Transverse colon (tissue), 4 donors: Measurements from ENCODE around the gene FOXG1. TPM values are rescaled to one million over a fixed set of nuclear protein-coding genes. Genes with fewer than 3 reads are reported as not detected.
A peak's percentile ranks its signal among the peaks of the same experiment; 100 is the strongest.

Experiments used
- DNase-seq: peaks from one replicate; pipeline ENCODE4 v3.0.0-alpha.2; 2019
- H3K27ac ChIP-seq, 4 donors: fragments of 200-600 bp; sonication (generic); 2 replicates each; pipeline ENCODE4 v1.5.1; 2016 to 2018; ENCODE audit warnings: inconsistent platforms in 4 of 4
- H3K27me3 ChIP-seq: fragments of 200-600 bp; sonication (generic); 2 replicates; pipeline ENCODE4 v1.5.1; 2017; ENCODE audit warnings: inconsistent platforms
- H3K36me3 ChIP-seq, 4 donors: fragments of 200-600 bp; sonication (generic); 2 replicates each; pipeline ENCODE4 v1.5.1; 2017 to 2019; ENCODE audit warnings: inconsistent platforms in 4 of 4
- H3K4me1 ChIP-seq, 4 donors: fragments of 200-600 bp; sonication (generic); 2 replicates each; pipeline ENCODE4 v1.5.1; 2017 to 2020; ENCODE audit warnings: inconsistent platforms in 4 of 4
- H3K4me3 ChIP-seq, 4 donors: fragments of 200-600 bp; sonication (generic); 1 replicate in 1 of 4; 2 replicates in 3 of 4; pipeline versions ENCODE4 v1.5.1 to v1.6.1; 2017 to 2019; ENCODE audit warnings: inconsistent platforms in 4 of 4
- H3K9me3 ChIP-seq, 2 donors: fragments of 200-600 bp; sonication (generic); 2 replicates each; pipeline ENCODE4 v1.5.1; 2017 to 2019; ENCODE audit warnings: inconsistent platforms in 2 of 2
- EP300 ChIP-seq: sonication (generic); formaldehyde crosslinking; IDR thresholded peaks from one replicate; pipeline ENCODE4 v1.6.1; 2017; ENCODE audit warnings: antibody characterized with exemption, low read depth
- POLR2A ChIP-seq: fragments of 450-650 bp; IDR thresholded peaks from one replicate; pipeline ENCODE4 v1.6.1; 2016; ENCODE audit warnings: antibody characterized with exemption, mild to moderate bottlenecking, moderate library complexity
- POLR2AphosphoS5 ChIP-seq, 3 donors: sonication (generic); formaldehyde crosslinking; IDR thresholded peaks; one replicate each; pipeline ENCODE4 v1.6.1; 2016; ENCODE audit warnings: antibody characterized with exemption in 3 of 3
- WGBS, 2 donors: methylation state at CpG; one replicate each; pipeline ENCODE4 v1.1.5; 2018; ENCODE audit warnings: low coverage in 1 of 2; 5-methylcytosine and 5-hydroxymethylcytosine counted together
- in situ Hi-C, 4 donors: fragments of 200-750 bp; cut with MboI; loops; one replicate each; pipeline versions ENCODE4 v1.15.0 to v1.15.1; 2017; ENCODE audit warnings: low sequenced_read_pairs in 3 of 4, low pct_ligation_motif_present in 1 of 4, low pct_unique_long_range_greater_than_20kb in 1 of 4
- intact Hi-C: fragments of 100-400 bp; cut with DNase I; formaldehyde crosslinking; loops from one replicate; pipeline ENCODE4 v1.15.1; 2023; ENCODE audit warnings: low total_unique reads
- total RNA-seq, 4 donors: library from RNA; depleted of rRNA; stranded (reverse); fragments of >200 nt; gene quantifications; one replicate each; pipeline ENCODE4 v1.1.0, GENCODE V29; 2016
- TF ChIP-seq, protein P1 (sequence below), 5 experiments: fragments of 200-600 bp in 3 of 5; fragments of 450-650 bp in 2 of 5; sonication (generic) in 3 of 5; IDR thresholded peaks; 1 replicate in 2 of 5; 2 replicates in 3 of 5; pipeline ENCODE4 v1.5.1; 2016 to 2017; ENCODE audit warnings: antibody characterized with exemption in 5 of 5, inconsistent platforms in 3 of 5, mild to moderate bottlenecking in 2 of 5, moderate library complexity in 1 of 5

Gene FOXG1
- total RNA-seq, 4 donors from 2014 or later = not detected

DNA sequence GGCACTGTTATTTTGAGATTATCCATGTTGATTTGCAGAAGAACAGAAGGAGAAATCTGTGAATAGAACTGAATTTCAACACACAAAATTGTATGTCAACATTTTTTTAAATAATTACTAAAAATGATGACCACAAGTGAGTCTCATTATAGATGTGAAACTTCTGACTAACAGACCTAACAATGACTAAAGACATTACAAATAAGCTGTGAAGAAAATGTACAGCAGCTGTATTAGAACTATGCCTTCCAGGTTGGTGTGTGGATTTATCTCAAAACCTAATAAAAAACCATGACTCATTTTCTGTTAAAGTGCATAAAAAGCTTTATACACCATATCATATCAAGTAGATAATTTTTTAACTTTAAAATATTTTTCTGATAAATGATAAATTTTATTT, 22.5 kb upstream of the FOXG1 start:
- Histone ChIP-seq H3K9me3 (no peaks in the 10 kb centered on the region), H3K4me3 (no peak overlapping the region), H3K4me1 (no peaks in the 10 kb centered on the region), H3K27ac (no peak overlapping the region), H3K27me3 (no peaks in the 10 kb centered on the region), H3K36me3 (no peaks in the 10 kb centered on the region)
- intact Hi-C loops = no loop called here
- in situ Hi-C loops = loop anchor here in 1 of 4 donors (10.0 kb wide), 1 partner anchor 791 kb away; no protein-coding TSS in a partner anchor
- TF ChIP-seq EP300 (no peak), POLR2AphosphoS5 (IDR thresholded peaks at IDR 0.05) (no peak), POLR2A (no peak)
- TF ChIP-seq, protein P1, sequence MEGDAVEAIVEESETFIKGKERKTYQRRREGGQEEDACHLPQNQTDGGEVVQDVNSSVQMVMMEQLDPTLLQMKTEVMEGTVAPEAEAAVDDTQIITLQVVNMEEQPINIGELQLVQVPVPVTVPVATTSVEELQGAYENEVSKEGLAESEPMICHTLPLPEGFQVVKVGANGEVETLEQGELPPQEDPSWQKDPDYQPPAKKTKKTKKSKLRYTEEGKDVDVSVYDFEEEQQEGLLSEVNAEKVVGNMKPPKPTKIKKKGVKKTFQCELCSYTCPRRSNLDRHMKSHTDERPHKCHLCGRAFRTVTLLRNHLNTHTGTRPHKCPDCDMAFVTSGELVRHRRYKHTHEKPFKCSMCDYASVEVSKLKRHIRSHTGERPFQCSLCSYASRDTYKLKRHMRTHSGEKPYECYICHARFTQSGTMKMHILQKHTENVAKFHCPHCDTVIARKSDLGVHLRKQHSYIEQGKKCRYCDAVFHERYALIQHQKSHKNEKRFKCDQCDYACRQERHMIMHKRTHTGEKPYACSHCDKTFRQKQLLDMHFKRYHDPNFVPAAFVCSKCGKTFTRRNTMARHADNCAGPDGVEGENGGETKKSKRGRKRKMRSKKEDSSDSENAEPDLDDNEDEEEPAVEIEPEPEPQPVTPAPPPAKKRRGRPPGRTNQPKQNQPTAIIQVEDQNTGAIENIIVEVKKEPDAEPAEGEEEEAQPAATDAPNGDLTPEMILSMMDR (IDR thresholded peaks at IDR 0.05) = no peak
- no peak for DNase-seq

DNA sequence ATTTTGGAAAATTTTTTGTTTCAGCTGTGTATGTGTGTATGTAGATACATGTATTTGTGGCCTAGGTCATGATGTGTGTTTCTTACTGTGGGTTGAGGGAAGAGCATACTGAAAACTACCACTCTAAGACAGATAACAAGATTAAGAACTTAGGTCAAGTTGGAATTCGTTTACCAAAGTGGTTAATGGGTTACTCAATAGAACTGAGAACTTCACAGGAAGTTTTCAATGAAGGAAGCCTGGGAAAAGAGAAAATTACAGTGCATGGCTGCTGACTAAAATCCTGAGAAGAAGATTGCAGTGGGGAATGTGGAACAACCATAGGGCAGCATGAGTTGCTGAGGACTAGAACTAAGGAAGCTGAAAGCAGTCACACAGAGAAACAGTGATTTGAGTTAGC, 21.4 kb upstream of the FOXG1 start:
- no peaks in the 10 kb centered on the region for H3K4me1 ChIP-seq
- no peak for DNase-seq
- WGBS, 2 donors = 0 to 16% methylated on average over 1 of the region's 1 CpG
- H3K36me3 ChIP-seq = no peaks in the 10 kb centered on the region
- intact Hi-C loops = no loop called here
- in situ Hi-C loops = loop anchor here in 1 of 4 donors (10.0 kb wide), 1 partner anchor 790 kb away; no protein-coding TSS in a partner anchor
- H3K9me3 ChIP-seq = no peaks in the 10 kb centered on the region
- no peak overlapping the region for H3K27ac ChIP-seq
- H3K4me3 ChIP-seq = no peak overlapping the region
- TF ChIP-seq, protein P1 (IDR thresholded peaks at IDR 0.05) = no peak
- TF ChIP-seq EP300 (no peak), POLR2A (no peak), POLR2AphosphoS5 (IDR thresholded peaks at IDR 0.05) (no peak)
- peaks cover 6% of the 10 kb centered on the region for H3K27me3 ChIP-seq

DNA sequence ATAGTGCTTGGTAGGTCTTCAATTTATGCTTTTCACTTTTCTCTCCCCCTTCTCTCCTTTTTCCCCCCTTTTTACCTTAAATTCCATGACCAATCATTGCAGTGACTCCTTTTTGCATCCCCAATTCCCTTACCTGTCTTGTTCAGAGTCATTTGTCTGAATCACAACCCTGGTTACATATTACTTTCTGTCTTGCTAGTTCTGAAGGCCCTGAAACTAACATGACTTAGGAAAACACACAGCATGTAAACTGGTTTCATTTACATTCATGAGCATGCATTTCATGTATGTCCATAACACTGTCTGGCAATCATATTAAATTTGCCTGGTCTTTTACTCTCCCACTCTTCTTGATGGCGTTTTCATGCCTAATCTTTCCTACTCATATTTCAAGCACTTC, 20.3 kb upstream of the FOXG1 start:
- Histone ChIP-seq H3K36me3 (no peaks in the 10 kb centered on the region), H3K4me3 (no peak overlapping the region), H3K27me3 (peaks cover 6% of the 10 kb centered on the region), H3K9me3 (no peaks in the 10 kb centered on the region), H3K27ac (no peak overlapping the region), H3K4me1 (no peaks in the 10 kb centered on the region)
- TF ChIP-seq POLR2A = no peak
- TF ChIP-seq EP300 = no peak
- TF ChIP-seq POLR2AphosphoS5 (IDR thresholded peaks at IDR 0.05) = no peak
- TF ChIP-seq, protein P1 (IDR thresholded peaks at IDR 0.05) = no peak
- intact Hi-C loops (no loop called here), in situ Hi-C loops (loop anchor here in 1 of 4 donors (10.0 kb wide), 1 partner anchor 789 kb away; no protein-coding TSS in a partner anchor)
- 67 to 70% methylated on average over 1 of the region's 1 CpG for WGBS, 2 donors
- DNase-seq = no peak

DNA sequence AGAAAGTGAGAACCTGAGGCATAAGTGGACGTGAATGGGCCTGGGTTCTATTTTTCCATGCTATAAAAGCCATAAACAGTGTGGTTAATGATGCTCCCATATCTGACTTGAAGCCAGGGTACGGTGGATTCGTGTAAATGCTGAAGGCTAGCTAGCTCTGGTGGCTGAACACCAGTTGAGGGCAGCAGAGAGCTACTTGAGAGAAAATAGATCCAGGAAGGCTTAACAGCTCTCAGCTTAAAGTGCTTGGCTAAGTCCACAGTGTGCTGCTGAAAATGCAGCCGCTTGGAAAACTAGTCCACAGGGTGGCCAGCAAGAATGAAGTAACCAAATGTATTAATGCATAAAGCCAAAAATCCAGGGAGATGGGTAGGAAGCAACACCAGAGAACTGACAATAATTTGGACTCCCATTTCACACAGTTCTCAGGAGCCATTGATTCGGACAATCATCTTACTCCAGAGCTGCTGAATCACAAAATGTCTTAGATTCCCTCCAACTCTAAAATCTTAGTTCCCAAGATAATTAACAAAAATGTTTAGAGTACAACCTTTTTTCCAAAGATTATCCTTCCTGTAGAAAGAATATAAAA, 15.0 kb upstream of the FOXG1 start:
- H3K36me3 ChIP-seq = no peaks in the 10 kb centered on the region
- DNase-seq = no peak
- no peak overlapping the region for H3K4me3 ChIP-seq
- TF ChIP-seq POLR2A (no peak), POLR2AphosphoS5 (IDR thresholded peaks at IDR 0.05) (no peak), EP300 (no peak)
- TF ChIP-seq, protein P1 (IDR thresholded peaks at IDR 0.05) = peak in 4 of 5 experiments; percentile 28 to 42 (median 34)
- intact Hi-C loops = no loop called here
- no peaks in the 10 kb centered on the region for H3K9me3 ChIP-seq
- 31 to 43% methylated on average over 3 to 5 of the region's 5 CpGs for WGBS, 2 donors
- no peaks in the 10 kb centered on the region for H3K4me1 ChIP-seq
- in situ Hi-C loops = loop anchor here in 3 of 4 donors (25.0 kb wide), 2 partner anchors 786 to 1461 kb away; no protein-coding TSS in a partner anchor
- H3K27ac ChIP-seq = no peak overlapping the region
- peaks cover 37% of the 10 kb centered on the region for H3K27me3 ChIP-seq
